Measurements from ENCODE around the gene NEMF.
"Not testable (repeated sequence)": the region's sequence is repeated elsewhere in the genome, so short reads cannot be mapped to it uniquely, and the experiment has no call there.

NEMF gene

DNA sequence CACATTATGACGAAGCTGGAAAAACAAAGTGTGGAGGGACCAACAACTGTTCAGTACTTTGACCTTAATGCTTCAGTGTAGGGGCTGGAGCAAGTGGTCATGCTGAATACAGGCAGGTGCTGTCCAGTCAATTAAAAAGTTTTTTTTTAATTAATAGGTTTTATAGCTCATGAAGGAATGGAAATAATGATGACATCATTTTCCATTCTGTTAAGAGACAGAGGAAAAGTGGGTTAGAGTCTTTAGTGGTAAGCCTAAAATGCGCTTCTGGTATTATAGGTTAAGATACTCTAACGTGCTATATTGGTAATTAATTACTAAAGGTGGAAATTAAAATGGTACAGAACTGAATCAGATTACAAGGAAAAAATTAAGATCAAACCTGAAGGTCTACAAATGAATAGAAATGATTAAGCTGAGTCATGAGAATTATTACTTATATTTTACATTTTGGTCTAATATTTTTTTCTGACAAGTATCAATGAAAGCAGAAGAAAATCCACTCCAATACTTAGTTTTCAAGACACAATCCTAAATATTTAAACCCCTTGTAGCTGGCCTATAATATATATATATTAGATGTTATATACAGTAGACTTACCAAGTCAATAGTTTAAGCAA, 69.1 kb downstream of the NEMF start:
- Histone ChIP-seq H3K27me3 (ENCODE audit: insufficient read depth, poor library complexity, severe bottlenecking) (no peaks in the 10 kb centered on the region), H3K27ac (replicated peaks) (no peak overlapping the region), H3K4me3 (replicated peaks; ENCODE audit: insufficient read depth, low read length) (no peak overlapping the region)
- TF ChIP-seq GABPA (IDR thresholded peaks at IDR 0.05; ENCODE audit: low read depth) (no peak), SPI1 (IDR thresholded peaks at IDR 0.05; ENCODE audit: borderline replicate concordance, low read depth) (no peak), POLR2AphosphoS5 (IDR thresholded peaks at IDR 0.05; ENCODE audit: low read depth) (no peak)
- TF ChIP-seq, protein P1, sequence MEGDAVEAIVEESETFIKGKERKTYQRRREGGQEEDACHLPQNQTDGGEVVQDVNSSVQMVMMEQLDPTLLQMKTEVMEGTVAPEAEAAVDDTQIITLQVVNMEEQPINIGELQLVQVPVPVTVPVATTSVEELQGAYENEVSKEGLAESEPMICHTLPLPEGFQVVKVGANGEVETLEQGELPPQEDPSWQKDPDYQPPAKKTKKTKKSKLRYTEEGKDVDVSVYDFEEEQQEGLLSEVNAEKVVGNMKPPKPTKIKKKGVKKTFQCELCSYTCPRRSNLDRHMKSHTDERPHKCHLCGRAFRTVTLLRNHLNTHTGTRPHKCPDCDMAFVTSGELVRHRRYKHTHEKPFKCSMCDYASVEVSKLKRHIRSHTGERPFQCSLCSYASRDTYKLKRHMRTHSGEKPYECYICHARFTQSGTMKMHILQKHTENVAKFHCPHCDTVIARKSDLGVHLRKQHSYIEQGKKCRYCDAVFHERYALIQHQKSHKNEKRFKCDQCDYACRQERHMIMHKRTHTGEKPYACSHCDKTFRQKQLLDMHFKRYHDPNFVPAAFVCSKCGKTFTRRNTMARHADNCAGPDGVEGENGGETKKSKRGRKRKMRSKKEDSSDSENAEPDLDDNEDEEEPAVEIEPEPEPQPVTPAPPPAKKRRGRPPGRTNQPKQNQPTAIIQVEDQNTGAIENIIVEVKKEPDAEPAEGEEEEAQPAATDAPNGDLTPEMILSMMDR (IDR thresholded peaks at IDR 0.05; ENCODE audit: insufficient read depth, low read length), result no peak
- TF ChIP-seq, protein P2, sequence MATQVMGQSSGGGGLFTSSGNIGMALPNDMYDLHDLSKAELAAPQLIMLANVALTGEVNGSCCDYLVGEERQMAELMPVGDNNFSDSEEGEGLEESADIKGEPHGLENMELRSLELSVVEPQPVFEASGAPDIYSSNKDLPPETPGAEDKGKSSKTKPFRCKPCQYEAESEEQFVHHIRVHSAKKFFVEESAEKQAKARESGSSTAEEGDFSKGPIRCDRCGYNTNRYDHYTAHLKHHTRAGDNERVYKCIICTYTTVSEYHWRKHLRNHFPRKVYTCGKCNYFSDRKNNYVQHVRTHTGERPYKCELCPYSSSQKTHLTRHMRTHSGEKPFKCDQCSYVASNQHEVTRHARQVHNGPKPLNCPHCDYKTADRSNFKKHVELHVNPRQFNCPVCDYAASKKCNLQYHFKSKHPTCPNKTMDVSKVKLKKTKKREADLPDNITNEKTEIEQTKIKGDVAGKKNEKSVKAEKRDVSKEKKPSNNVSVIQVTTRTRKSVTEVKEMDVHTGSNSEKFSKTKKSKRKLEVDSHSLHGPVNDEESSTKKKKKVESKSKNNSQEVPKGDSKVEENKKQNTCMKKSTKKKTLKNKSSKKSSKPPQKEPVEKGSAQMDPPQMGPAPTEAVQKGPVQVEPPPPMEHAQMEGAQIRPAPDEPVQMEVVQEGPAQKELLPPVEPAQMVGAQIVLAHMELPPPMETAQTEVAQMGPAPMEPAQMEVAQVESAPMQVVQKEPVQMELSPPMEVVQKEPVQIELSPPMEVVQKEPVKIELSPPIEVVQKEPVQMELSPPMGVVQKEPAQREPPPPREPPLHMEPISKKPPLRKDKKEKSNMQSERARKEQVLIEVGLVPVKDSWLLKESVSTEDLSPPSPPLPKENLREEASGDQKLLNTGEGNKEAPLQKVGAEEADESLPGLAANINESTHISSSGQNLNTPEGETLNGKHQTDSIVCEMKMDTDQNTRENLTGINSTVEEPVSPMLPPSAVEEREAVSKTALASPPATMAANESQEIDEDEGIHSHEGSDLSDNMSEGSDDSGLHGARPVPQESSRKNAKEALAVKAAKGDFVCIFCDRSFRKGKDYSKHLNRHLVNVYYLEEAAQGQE (IDR thresholded peaks at IDR 0.05; ENCODE audit: insufficient replicate concordance, low read depth), result no peak
- DNase-seq (ENCODE audit: low read depth in 1 of 2, low spot score in 1 of 2), result no peak

DNA sequence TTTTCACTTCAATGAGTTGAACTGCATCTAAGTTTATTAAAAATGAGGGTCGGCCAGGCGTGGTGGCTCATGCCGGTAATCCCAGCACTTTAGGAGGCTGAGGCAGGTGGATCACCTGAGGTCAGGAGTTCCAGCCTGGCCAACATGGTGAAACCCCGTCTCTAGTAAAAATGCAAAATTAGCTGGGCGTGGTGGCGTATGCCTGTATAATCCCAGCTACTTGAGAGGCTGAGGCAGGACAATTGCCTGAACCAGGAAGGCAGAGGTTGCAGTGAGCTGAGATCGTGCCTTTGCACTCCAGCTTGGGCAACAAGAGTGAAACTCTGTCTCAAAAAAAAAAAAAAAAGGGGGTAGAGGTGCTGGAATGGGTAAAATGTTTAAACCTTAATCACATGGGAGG, 71.5 kb downstream of the NEMF start:
- H3K27ac ChIP-seq (replicated peaks); DNase-seq (ENCODE audit: low read depth in 1 of 2, low spot score in 1 of 2); H3K27me3 ChIP-seq (ENCODE audit: insufficient read depth, poor library complexity, severe bottlenecking): not testable (repeated sequence)

DNA sequence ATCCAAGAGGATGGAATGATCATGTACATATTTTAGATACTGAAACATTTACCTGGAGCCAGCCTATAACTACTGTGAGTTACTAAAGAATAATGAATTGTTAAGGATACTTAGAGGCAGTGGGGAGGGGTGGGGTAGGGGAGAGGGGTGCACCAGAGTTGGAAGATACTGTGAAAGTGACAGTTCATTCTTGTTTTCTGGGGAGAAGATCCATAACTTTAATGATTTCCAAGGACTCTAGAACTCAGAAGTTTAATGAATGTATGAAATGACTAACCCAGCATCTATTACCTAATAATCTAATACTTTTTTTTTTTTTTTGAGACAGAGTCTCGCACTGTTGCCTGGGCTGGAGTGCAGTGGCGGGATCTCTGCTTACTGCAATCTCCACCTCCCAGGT, 74.2 kb downstream of the NEMF start:
- Histone ChIP-seq H3K27ac (replicated peaks) (no peak overlapping the region), H3K4me3 (replicated peaks; ENCODE audit: insufficient read depth, low read length) (no peak overlapping the region), H3K27me3 (ENCODE audit: insufficient read depth, poor library complexity, severe bottlenecking) (no peaks in the 10 kb centered on the region)
- DNase-seq (ENCODE audit: low read depth in 1 of 2, low spot score in 1 of 2), result no peak
- TF ChIP-seq SPI1 (IDR thresholded peaks at IDR 0.05; ENCODE audit: borderline replicate concordance, low read depth) (no peak), GABPA (IDR thresholded peaks at IDR 0.05; ENCODE audit: low read depth) (no peak), POLR2AphosphoS5 (IDR thresholded peaks at IDR 0.05; ENCODE audit: low read depth) (no peak)
- TF ChIP-seq, protein P1 (IDR thresholded peaks at IDR 0.05; ENCODE audit: insufficient read depth, low read length), result no peak
- TF ChIP-seq, protein P2 (IDR thresholded peaks at IDR 0.05; ENCODE audit: insufficient replicate concordance, low read depth), result no peak

More for the DNA sequence above, 71.5 kb downstream of the NEMF start:
- not testable (repeated sequence) for H3K4me3 ChIP-seq (replicated peaks; ENCODE audit: insufficient read depth, low read length)

DNA sequence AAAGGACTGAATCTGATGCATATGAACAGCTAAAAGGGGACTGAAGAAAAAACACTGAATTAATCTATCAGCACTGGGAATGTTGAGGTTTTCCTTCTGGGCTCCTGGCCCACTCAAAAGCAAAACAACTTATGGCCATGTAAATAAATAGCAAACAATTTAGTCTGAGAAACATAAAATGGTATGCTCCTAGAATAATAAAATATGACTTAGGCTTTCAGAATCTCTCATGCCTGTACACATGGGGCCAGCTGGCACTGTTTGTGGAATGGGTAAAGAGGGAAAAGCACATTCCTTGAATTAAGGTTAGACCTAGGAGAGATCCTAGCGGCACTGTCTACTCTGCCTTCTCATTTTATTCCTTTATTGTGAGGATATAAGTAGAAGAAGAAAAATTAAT, 78.5 kb downstream of the NEMF start:
- H3K4me3 ChIP-seq (replicated peaks; ENCODE audit: insufficient read depth, low read length), result no peak overlapping the region
- no peak for DNase-seq (ENCODE audit: low read depth in 1 of 2, low spot score in 1 of 2)
- H3K27ac ChIP-seq (replicated peaks), result no peak overlapping the region
- TF ChIP-seq GABPA (IDR thresholded peaks at IDR 0.05; ENCODE audit: low read depth) (no peak), POLR2AphosphoS5 (IDR thresholded peaks at IDR 0.05; ENCODE audit: low read depth) (no peak)
- TF ChIP-seq, protein P2 (IDR thresholded peaks at IDR 0.05; ENCODE audit: insufficient replicate concordance, low read depth), result no peak
- no peaks in the 10 kb centered on the region for H3K27me3 ChIP-seq (ENCODE audit: insufficient read depth, poor library complexity, severe bottlenecking)

DNA sequence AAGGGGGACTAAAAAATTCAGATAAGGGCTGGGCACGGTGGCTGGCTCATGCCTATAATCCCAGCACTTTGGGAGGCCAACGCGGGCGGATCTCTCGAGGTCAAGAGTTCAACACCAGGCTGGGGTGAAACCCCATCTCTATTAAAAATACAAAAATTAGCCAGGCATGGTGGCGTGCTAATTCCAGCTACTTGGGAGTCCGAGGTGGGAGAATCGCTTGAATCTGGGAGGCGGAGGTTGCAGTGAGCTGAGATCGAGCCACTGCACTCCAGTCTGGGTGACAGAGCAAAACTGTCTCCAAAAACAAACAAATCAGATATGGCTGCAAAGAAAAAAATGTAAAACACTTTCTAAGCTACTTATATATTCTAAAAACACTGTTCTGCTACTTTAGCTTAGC, 80.9 kb downstream of the NEMF start:
- not testable (repeated sequence) for DNase-seq (ENCODE audit: low read depth in 1 of 2, low spot score in 1 of 2); H3K4me3 ChIP-seq (replicated peaks; ENCODE audit: insufficient read depth, low read length); H3K27ac ChIP-seq (replicated peaks); H3K27me3 ChIP-seq (ENCODE audit: insufficient read depth, poor library complexity, severe bottlenecking)

All from HL-60 (cell line).